Right lobe of liver (tissue), 4 donors: Measurements from ENCODE around the gene OBSL1.

Experiments used
- CTCF ChIP-seq, 4 donors: fragments of 200-600 bp in 3 of 4; fragments of 450-650 bp in 1 of 4; IDR thresholded peaks; one replicate each; pipeline versions ENCODE4 v1.5.1 to v1.8.0; 2016 to 2022; ENCODE audit warnings: antibody characterized with exemption in 4 of 4, mild to moderate bottlenecking in 2 of 4
- POLR2A ChIP-seq: fragments of 450-650 bp; IDR thresholded peaks from one replicate; pipeline ENCODE4 v1.6.1; 2017; ENCODE audit warnings: antibody characterized with exemption, mild to moderate bottlenecking
- donor health status: DM: no; HTN: no; CAD: no.
- donor health status: DM: no; HTN: no; CAD: no.
- donor health status: DM: no; HTN: yes; CAD: no.

- TF ChIP-seq CTCF (IDR thresholded peaks at IDR 0.05) (no peak), POLR2A (no peak)
Measured at GRCh38 chr2:219611866-219612576, 40.7 kb upstream of the OBSL1 start.
